GM19468 (cell line): ENCODE data around the gene STK24.

Experiments used
- ATAC-seq: cut with Tn5 transposase; IDR thresholded peaks from one replicate; pipeline ENCODE4 v1.9.1; 2021; ENCODE audit warnings: mild to moderate bottlenecking, moderate library complexity, moderate number of reproducible peaks; ENCODE audit not compliant: unreplicated experiment; ENCODE audit errors: extremely low read depth

The STK24 gene

DNA sequence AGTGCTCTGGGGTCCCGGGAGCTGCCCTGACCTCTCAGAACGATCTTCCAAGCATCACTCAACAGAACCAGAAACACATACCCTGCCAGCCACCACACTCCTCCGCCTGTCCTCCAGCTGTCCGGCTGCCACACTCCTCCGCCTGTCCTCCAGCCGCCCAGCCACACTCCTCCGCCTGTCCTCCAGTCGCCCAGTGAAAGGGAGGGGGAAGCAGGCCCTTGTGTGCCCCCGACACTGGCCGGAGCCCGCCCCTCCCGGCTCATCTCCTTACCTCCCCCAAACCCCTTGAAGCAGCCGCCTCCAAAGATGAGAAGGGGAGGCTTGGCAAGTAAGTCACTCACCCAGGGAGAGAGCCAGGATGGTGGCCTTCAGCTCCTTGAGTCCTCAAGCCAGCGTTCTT is 40.2 kb downstream of the STK24 start:
- no peak for ATAC-seq

DNA sequence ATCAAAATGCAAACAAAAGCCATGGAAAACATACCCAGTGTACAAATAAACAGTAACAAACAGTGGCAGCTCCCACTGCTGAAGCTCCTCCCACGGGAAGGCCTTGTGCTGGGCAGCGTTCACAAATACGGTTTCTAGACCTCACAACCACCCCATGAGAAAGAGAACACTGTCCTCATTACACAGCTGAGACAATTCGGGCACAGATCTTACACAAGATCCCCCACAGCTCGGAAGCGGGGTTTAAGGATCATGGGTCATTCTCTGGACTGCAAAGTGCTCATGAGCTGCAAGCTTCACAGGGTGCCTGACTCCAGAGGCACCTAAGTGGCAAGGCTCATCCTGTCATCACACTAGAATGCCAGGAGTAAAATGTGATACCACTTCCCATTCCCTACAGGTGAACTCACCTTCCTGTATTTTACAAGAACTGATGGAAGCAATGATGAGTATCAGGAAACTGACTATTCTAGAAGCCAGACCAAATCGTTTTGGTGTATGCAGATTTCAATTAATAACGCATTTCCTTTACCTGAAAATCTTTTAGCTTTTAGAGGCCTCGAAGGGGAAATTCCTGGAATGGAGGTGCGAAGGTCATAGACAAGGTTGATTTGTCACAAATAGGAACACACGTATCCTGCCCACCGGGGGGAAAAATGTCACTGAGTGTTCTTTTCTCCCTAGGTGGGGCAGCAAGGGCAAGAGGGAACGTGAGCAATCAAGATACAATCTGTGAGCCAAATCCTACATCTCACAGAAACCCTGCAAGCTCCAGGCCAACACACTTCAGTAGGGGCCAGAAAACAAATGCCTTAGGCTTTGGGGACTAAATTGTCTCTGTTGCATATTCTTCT is 41.2 kb downstream of the STK24 start:
- no peak for ATAC-seq

DNA sequence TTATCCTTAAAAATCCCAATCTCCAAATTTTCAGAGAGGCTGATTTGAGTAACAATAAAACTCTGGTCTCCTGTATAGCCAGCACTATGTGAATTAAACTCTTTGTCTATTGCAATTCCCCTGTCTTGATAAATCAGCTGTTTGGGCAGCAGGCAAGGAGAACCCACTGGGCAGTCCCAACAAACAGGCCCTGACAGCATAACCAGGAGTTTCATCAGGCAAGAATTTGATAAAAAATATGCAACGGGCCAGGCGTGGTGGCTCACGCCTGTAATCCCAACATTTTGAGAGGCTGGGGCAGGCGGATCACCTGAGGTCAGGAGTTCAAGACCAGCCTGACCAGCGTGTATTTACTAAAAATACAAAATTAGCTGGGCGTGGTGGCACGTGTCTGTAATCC is 42.1 kb downstream of the STK24 start:
- no peak for ATAC-seq

DNA sequence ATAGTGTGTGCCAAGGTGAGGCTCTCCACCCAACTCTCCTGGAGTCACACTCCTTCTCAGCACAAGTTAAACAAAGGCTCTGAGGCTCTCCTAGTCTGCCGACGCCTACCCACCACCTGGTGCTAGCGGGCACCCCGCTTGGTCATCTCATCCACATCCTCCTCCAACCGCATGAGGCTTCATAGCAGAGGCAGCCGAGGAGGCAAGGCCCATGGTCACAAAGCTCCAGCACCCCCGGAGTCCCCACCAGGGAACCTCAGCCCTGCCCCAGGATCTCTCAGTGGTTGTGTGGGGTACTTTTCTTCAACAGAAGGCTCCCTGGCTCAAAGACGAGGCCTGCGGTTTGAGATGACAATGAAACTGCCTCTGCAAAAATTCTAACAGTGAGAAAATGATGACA is 43.0 kb downstream of the STK24 start:
- no peak for ATAC-seq

DNA sequence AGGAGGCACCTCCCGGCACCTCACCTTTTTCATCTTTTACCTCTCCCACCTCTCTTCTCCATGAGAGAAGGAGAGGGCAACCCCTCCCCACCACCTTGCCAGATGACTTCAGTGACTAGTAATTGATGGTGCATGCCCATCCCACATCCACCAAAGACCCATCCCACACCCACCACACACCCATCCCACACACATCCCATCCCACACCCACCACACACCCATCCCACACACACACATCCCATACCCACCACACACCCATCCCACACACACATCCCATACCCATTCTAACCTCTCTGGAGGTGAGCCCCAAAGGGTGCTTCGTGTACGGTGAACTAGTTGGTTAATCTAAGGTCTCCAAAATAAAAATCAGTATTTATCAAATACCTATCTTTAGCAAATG is 44.7 kb downstream of the STK24 start:
- no peak for ATAC-seq

DNA sequence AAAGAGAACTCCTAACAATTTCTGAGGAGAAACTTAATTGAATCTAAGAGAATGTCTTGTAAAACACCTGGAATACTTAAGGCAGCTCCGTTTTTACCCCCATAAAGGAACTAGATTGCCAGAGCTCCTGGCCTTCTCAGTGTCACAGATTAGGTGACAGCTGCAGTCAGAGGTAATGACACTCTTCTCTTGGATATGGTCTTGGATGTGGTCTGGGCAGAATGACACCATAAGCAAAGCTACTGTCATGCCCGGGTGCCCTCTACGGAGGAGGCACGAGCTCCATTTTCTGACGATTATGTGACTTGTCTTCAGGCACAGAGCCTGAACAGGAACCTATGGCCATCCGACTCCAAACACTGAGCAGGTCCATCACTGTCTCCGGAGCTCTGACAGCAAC is 46.7 kb downstream of the STK24 start:
- ATAC-seq, result no peak

DNA sequence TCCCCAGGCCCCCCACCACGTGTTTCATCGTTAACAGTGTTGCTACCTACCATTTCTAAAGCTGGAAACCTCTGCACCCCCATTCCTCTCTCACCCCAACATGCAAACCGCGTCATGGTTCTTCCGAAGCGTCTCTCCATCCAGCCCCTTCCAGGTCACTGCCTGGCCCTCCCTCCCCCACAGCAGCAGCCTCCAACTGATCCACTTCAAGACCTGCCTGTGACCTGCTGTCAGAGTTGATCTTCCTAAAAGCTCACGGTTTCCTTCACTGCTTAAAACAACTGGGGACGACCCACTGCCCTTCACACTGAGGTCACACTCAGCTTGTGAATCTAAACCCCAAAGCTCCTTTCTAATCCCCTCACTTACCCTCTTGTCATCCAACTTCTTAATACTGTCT is 47.7 kb downstream of the STK24 start:
- ATAC-seq, result no peak

DNA sequence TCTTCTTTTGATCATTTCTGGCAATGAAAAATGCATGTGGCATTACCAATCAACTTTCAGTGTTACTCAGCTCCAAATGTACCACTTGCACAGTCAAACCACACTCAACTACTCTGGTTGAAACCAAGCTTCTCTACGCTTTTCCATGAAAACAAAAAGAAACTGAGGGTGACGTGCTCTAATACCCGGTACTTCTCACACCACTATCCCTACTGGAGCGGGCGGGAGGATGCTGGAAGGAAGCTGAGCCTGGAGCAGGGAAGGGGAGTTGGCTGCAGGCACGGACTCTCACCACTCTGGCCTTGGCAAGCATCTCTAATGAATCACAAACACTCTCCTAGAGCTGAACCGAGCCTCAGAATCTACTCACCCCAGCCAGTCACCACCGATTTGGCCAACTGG is 48.2 kb downstream of the STK24 start:
- ATAC-seq, result no peak

DNA sequence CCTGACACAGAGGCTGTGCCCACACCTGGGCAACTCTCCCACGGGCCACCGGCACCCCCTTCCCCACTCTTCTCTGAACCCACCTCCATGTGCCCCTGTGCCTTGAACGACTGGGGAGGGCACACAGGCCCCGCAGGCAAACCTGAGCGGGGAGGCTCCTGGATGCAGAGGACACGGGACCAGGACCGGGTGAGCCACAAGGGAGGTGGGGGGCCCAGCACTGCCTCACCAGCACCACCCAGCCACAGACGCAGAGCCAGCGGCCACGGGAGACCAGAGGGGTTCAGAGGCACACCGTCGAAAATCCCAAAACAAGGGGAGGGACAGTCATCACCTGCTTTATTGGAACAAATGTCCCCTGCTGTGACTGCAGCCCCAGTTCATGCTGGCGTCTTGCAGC is 49.4 kb downstream of the STK24 start:
- no peak for ATAC-seq

DNA sequence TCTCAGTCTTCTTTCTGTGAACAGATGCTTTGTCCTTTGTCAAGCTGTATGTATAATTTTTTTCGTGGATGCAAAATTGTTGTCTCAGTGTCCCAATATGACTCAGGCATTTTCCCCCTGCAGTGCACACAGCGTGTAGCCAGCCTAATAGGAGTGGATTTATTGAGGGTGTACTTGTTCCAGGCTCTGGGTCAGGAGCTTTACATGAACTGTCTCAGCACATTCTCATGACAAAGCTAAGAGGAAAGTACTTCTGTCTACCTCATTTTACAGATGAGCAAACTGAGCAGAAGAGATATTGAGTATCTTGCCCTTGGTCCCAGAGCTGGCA is 50.8 kb downstream of the STK24 start:
- ATAC-seq, result no peak

DNA sequence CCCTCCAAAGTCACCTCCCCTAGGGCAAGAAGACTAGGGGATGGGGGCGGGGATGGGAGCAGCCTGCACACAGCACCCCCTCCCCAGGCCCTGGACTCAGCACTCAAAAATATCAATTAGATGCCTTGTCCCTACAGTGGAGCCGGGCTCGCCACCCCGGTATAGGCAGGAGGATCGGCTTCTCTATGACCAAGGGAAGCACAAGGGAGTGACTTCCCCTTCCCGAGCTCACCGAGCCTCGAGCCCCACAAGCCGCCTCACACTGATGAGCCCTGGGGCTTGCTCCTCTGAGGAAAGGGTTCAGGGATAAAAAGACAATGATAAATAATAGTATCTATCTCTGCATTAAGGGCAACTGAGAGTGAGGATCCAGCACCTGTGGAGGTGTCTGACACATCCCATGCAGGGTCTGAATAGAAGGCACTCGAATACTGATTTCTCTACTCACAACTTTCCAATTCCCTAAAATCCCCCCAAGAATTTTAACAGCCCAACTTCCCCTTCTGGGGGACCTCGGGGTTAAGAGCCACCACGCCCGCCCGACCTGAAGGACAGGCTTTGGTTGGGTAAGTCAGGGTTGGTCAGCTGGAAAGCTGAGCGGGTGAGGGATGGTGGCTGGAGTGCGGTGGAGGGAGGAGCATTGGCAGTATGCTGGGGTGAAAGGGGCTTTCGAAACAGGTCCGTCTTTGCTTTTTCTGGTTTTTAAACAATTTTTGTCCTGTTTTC is 51.3 kb downstream of the STK24 start:
- no peak for ATAC-seq

DNA sequence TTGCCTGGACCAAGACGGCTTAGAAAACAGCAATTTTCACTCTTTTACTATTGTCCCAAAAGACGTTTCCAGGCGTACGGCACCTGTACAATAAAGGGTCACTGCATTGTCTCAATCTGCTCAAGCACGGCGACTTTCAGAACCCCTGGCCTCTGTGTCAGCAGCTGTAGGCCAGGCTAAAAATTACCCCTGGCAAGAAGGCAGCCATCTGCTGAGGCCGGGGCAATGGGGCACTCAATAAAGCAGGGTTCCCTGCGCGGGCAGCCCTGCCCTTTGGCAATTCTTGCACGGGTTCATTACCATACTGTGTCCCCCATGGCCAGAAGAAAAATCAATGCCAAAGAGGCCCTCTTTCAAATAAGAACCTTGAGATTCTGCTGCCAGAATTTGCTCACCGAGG is 52.1 kb downstream of the STK24 start:
- no peak for ATAC-seq

DNA sequence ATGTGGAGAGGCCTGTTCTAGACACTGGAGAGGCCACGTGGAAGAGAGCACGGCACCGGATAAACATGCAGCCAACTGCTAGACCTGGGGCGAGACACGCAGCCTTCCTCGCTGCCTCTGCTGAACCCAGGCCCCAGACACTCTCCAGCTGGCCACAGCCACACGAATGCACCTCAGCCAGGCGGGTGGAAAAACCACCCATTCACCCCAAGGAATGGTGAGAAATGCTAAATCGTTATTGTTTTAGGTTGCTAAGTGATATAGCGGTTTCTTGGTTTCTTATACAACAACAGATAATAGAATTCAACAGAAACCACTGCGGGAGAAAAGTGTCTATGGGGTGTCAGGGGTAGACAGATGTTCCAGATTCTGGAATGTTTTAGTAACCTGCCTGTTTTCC is 52.5 kb downstream of the STK24 start:
- ATAC-seq, result no peak

DNA sequence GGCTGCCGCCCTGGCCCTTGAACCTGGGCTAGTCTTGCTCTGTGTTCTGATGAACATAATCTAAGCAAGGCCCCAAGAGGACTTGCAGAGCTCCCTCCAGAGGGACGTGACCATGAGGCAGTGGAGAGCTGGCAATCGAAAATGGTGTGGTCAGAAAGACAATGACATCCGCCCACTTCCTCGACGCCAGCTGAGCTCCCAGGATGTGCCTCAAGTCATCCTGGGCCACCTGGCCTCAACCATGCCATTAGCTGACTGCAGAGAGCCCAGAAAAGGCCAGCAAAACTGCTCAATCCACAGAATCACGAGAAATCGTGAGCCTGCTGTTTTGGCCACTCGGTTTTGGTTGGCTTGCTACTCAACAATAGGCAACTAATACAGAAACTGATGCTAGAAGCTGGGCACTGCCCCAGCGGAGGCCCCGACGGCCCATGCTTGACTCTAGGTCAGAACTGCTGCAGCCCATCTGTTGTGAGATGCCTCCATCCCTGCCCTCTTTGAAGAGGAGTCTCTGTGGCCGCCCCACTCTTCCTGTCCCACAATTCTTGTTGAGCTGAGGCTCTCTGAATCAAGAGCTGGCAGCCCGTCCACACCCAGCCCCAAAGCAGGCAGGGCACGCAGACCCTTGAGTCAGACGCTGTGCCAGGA is 53.3 kb downstream of the STK24 start:
- peak; percentile 43 for ATAC-seq

DNA sequence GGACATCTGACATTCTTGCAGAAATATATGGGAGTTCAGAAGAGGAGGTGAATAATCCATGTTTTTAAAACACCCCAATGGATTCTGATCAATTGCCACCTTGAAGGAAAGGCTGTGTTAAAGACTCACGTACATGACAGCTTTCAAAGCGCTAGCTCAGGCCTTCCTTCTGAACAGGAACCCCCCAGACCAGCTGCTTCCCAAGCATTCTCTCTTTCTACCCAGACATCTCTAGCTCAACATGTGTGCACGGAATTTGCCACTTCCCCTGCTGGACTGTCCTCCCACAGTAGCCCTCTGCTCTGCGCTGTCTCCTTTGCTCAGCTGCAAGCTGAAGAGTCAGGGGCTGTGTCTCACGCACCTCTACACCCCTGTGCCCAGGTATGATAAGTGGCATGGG is 54.5 kb downstream of the STK24 start:
- no peak for ATAC-seq

DNA sequence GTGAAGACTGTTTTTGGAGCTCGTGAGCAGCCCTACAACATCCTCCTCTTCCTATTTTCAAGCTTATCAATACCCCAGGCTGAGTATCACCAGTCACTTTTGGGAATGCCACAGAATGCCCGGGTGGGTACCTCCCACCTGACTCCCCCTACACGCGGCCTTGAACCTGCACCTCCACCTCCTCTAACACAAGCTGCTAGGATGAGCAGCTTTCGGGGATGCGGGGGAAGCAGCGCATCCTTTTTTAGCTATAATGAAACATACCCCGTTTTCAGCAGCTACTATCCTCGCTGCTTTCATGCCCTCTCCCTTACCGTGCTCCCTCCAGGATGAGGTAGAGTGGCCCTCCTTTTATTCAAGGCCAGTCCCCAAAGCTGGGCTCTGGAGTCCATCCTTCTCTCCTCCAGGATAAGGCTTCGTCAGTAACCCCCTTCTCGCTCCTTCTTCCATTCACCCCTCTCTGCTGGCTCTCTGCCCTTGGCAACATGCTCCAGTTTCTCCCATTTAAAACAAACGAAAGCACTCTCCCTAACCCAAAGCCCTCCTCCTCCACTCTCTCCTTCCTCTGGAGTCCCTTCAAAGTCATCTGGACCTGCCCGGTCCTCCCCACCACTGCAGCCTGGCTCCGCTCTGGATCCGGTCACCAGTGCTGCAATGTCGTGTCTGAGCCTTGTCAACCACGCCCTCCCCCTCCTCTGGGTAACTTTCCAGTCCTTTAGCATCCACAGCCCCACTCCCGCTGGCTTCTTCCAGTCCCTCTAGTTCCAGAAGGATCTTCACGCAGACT is 55.3 kb downstream of the STK24 start:
- no peak for ATAC-seq

DNA sequence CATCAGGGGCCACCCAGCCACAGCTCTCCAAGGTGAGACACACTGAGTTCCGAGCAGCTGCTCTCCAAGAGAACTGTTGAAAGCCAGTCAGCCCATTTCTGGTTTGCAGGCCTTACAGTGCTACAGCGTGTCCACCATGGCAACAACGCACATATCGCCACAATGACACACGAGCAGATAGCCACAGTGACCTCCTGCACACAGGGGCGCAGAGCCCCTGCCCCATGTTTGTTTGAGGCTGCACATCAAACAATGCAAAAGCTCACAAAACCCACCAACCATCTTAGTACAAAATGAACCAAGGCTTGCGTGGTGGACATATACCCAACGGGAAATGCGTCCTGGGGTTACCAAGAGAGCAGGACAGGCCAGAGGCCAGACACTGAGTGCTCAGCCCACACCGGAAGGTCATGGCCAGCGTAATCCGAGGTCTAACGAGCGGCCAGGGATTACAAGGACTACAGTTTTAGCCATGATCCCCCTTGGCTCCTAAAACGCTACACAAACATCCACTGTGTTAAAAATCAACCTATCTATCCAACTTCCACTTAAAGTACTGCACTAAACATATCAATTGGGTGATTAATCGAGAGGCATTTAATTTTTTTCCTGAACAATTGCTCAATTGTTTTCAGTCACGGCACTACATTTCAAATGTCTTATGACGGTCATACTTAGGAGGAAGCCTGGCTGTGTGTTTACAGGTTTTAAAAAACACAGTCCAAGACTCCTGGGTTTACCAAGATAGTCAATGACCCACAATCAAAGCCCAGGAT is 56.0 kb downstream of the STK24 start:
- ATAC-seq, result no peak

DNA sequence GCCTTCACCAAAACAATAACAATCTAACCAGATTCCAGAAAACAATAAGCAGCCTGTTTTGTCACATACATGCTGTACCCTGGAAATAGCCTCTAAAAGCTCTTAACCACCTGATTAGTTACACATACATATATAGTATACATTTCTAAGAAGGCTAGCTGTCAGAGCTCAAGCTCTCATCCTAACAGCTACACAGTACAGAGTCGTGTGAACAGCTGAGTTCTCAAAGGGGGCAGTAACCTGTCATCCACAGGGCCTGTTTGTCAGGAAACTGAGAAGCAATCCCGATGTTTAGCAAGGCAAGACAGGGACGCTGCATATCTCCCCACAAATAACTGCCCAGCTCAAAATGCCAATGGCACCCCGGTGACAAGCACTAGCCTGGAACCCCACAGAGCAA is 56.9 kb downstream of the STK24 start:
- ATAC-seq, result no peak

DNA sequence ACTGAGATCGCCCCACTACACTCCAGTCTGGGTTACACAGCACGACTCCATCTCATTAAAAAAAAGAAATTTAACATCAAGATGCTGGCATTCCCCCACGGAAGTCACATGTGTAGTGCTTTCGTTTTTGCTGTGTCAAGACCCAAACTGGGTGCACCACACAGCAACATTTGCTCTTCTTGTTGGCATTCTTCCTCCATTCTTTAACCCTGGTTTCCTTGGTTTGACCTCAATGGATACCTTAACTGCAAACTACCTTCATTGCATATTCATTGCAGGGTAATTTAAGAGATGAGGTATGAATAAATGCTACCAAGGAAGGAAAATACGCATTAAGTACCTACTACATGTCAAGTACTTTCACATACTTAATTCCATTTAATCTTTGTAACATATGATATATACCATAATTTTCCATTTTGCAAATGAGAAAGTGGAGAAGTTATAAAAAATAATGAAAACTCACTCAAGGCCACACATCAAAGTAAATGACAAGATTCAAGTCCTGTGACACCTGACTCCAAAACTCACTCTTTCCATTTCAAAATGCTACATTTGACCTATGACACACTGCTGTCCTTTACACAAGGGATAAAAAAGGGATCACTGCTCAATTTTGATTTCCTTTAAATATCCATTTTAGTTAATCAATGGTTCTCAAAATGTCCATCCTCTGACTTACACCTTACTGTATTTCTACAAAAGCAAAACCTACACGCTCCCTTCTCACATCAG is 59.2 kb downstream of the STK24 start:
- no peak for ATAC-seq
